NCI-H524 (cell line): ENCODE measurements around the gene FBXO10.
"Not testable (repeated sequence)": the region's sequence is repeated elsewhere in the genome, so short reads cannot be mapped to it uniquely, and the experiment has no call there.

Experiments
- DNase-seq, 2 experiments: peaks; one replicate each; lab custom pipeline; 2025; lab: John Stamatoyannopoulos, UW

FBXO10 gene

GRCh38 chr9:37551468-37551867 lies 24.7 kb downstream of the FBXO10 start:
- DNase-seq = no peak

DNA sequence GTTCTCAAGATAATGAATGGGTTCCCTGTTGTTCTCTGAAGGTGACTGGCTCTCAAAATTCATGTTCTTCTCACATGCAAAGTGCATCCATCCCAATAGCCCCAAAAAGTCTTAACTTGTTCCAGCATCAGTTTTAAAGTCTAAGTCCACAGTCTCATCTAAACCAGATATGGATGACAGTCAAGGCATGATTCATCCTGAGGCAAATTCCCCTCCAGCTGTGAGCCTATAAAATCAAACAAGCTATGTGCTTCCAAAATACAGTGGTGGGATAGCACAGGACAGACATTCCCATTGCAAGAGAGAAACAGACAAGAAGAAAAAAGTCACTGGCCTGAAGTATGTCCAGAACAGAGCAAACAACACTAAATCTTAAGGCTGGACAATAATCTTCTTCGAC lies 25.4 kb downstream of the FBXO10 start:
- DNase-seq = no peak

DNA sequence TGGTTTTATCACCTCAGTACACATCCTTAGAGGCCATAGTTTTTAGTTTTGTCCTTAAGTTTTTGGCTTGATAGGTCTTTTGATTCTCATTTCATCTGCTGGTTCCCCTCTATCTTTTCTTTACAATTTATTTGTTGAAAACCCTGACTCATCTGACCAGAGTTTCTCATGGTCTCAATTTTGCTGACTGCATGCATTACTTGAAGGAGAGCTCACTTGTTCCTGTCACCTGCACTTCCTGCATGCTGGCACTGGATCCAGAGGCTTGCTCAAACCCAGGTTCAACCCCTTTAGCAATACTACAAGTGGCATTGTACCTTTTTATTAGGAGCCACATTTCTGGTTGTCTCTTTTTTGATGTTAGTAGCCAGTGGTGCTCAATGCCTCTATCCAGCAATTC lies 26.7 kb downstream of the FBXO10 start:
- DNase-seq = no peak

- DNase-seq = no peak
These were observed 28.8 kb downstream of the FBXO10 start for GRCh38 chr9:37547328-37547878.

GRCh38 chr9:37543468-37543867 lies 32.7 kb downstream of the FBXO10 start:
- DNase-seq = no peak

DNA sequence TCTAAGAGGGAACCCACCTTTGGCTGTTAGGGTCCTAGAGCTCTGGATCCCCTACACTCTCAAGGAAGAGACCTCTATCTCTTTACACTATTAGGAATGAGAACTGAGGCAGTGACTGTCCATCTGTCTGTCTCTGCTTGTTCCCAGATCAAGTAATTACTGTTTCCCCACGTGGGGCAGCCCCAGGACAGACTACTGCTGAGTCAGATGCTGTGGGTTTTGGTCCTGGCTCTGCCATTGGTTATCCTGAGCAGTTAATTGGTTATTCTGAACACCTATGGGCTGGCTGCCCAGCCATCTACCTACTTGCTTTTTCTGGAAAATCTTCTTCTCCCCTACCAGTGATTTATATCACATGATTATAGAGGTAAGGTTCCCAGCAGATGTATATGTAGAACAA lies 33.3 kb downstream of the FBXO10 start:
- DNase-seq = no peak

DNA sequence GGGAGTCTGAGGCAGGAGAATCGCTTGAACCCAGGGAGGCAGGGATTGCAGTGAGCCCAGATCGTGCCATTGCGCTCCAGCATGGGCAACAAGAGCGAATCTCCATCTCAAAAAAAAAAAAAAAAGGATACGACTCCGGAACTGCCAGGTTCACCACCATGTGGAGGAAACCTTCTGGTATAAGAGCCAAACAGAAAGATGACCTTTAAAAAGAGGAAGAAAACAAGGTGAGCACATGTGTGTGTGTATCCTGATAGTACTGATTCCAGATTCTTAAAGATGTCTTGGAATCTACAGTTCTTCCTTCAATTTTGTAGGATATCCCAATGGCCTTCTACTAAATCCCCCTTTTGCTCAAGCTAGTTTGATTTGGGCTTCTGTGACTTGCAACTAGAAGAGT lies 33.7 kb downstream of the FBXO10 start:
- DNase-seq = no peak

DNA sequence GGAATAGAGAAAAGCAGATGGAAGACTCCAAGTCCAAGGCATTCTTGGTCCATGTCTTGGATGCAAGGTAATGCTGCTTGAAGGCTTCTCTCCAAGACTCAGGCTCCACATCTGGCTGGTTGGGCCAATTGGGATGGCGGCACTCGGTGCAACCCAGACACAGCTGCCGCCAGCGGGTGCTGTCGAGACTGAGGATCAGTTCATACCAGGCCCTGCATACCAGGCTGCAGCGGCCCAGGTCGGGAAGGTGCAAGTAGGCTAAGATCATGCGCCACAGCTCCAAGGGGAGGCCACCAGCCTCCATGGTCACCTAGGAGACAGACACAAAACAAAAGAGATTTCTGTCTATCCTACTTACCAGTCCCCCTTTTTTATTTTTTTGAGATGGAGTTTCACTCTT lies 34.7 kb downstream of the FBXO10 start:
- DNase-seq = no peak

DNA sequence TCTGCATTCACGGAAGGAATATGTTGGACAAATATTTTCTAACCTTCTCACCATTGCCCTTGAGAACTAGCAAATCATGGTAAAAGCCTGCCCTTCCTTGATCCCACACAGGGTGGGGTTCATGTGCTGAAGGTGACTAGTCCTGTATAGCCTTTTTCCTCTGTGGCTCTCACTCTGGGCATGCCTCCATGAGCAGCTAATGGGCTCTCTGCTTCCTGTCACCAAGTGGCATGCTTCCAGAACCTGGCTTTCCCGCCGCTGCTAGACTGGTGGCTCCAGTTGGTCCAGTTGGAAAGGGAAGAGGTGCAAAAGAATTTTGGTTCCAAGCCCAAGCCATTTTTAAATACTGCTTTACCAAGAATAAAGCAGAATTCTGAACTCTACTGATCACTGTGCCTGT lies 35.5 kb downstream of the FBXO10 start:
- DNase-seq = no peak

GRCh38 chr9:37539634-37540033 lies 36.5 kb downstream of the FBXO10 start:
- DNase-seq = no peak

- DNase-seq = no peak
These were observed 38.1 kb downstream of the FBXO10 start for GRCh38 chr9:37538099-37538498.

DNA sequence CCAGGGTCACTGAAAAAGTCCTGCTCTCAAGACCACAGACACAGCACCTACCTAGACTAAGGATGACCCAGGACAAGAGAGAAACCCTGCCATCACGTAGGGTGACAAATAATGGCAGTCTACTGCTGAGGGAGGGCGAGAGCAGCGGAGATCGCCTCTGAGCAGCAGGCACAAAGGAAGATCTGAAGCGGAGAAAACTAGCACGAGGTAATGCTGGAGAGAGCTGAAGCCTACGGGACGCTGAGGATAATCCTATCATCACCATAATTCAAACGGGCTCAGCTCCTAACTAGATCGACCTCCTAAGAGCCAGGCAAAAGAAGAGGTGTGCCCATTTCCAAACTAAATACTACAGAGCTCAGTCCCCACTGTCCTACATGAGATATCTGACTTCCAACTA lies 41.3 kb downstream of the FBXO10 start:
- no peak for DNase-seq

GRCh38 chr9:37534412-37534811 lies 41.8 kb downstream of the FBXO10 start:
- no peak for DNase-seq

GRCh38 chr9:37531699-37532098 lies 44.5 kb downstream of the FBXO10 start:
- no peak for DNase-seq

GRCh38 chr9:37528652-37529471 lies 47.3 kb downstream of the FBXO10 start:
- DNase-seq = no peak

- DNase-seq = no peak
These were observed 52.3 kb downstream of the FBXO10 start for GRCh38 chr9:37523916-37524315.

DNA sequence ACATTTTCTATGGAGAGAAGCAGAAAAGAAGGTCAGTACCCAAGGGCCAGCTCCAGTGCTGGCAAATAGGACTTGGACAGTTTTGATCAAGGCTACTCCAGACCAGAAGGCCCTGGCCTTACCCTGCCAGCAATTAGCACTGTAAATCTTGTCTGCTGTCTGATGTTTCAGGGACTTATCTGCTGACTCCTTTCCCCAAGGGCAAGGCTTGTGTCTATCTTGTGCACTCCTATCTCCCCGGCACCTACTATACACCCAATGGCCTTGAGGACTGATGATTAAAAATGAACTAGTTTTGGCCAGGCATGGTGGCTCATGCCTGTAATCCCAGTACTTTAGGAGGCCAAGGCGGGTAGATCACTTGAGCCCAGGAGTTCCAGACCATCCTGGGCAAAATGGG lies 53.2 kb downstream of the FBXO10 start:
- DNase-seq = no peak

DNA sequence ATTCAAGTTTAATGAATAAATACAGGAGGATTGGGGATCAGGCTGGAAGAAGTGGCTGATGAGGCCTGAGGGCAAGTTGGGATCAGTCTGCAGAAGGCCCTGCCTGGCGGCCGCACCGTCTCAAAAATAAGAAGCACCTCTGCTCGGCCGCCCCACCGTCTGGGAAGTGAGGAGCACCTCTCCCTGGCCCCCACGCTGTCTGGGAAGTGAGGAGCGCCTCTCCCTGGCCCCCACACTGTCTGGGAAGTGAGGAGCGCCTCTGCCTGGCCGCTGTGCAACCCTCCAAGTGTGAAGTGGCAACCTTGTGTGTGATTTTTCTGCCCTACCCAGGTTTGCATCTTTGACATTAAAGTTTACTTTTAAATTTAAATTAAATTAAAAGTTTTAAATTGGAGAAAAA lies 55.1 kb downstream of the FBXO10 start:
- no peak for DNase-seq

DNA sequence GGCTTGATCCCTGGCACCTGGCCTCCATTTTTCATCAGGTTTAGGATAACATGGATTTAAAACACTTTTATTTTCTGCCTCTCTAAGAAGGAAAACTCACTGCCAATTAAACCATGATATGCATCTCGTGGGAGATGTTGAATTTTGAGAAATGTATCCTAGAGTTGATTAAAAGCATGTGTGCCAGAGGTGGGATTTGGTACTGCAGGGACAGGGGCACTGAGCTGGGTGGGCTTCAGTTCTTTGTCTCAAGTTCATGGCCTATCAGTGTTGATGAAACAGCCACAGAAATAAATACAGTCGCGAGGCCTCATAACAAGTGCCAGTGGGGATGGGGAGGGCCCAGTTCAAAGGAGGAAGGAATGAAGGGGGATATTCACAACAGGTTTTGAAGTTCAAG lies 55.5 kb downstream of the FBXO10 start:
- no peak for DNase-seq

DNA sequence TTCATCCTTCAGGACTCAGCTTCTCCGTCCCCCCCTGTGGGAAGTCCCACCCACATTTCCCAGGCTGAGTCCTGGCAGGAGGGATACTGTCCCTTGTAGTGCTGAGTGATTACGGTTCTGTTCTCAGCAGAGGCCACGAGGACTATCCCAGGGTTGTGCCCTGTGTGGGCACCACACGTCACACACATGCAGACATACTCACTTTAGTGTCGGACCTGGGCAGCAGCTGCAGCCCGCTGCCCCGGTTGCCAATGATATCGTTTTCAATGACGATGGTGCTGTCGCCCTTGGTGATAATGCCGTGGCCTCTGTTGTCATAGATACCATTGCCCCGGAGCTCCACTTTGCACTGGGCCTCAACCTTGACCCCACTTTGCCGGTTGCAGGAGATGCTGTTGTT lies 58.3 kb downstream of the FBXO10 start:
- no peak for DNase-seq

DNA sequence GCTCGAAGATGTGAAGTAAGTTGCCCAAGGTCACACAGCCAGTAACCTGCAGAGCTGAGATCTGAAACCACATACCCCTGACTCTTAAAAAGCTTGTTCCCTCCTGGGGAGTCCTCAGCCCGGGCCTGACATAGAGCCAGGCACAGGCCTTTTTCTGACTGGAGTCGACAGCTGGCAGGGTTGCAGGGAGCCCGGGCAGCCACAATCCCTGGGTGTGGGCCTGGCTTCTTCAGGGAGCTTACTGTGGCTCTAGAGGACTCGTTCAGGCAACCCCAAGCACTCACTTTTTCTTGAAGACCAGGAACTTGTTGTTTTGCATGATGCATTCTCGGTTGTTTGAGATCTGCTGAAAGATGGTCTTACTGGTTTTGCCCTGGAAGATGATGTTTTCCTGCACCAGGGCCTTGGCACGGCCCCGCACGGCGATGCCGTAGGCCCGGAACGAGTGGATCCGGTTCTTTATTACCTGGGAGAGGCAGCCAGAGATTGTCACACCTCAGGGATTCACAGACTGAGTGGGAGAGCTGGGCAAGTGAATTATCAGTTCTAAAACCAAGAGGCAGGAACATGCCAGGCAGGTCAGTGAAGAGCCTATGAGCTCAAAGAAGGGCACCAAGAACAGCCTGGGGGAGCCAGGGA lies 60.4 kb downstream of the FBXO10 start:
- DNase-seq = no peak

DNA sequence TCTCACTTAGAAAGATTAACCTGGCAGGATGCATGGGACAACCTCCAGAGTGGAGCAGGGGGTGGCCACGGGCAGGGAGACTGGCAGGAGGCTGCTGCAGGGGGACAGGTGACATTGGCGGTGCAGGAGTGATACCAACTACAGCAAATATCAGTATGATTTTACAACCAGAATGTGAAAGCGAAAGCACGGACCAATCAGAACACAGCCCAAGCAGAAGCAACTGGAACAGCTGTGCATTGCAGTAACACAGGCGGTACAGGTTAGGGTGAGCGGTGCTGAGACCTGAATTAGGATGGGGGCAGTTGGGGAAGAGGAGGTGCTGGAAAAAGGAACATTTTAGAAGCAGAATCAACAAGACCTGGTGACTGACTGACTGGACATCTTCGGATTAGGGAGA lies 61.2 kb downstream of the FBXO10 start:
- DNase-seq = no peak

DNA sequence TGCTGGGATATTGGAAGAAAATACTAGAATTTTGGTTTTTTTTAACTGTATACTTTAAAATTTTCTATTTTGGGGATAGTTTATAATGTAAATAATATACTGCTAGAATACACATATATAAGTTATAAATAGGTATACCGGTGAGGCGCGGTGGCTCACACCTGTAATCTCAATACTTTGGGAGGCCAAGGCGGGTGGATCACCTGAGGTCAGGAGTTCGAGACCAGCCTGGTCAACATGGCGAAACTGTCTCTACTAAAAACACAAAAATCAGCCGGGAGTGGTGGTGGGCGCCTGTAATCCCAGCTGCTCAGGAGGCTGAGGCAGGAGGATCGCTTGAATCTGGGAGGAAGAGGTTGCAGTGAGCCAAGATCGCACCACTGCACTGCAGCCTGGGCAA lies 61.8 kb downstream of the FBXO10 start:
- DNase-seq = not testable (repeated sequence)

- DNase-seq = no peak
These were observed 63.7 kb downstream of the FBXO10 start for GRCh38 chr9:37512437-37512836.
